Nephron (organoid): ENCODE measurements around the gene ADAMTS2.

ENCODE experiments used
- H3K27ac Mint-ChIP-seq, 3 experiments: 2 replicates each; pipeline ENCODE4 v1.8.0; 2020; ENCODE audit warnings: mixed read lengths in 3 of 3, mild to moderate bottlenecking in 2 of 3, moderate library complexity in 1 of 3
- H3K27me3 Mint-ChIP-seq: 2 replicates; pipeline ENCODE4 v1.8.0; 2021; ENCODE audit warnings: low read depth, mild to moderate bottlenecking, moderate library complexity, mixed read lengths
- H3K36me3 Mint-ChIP-seq: 2 replicates; pipeline ENCODE4 v1.8.0; 2020; ENCODE audit warnings: low read depth, mixed read lengths
- H3K4me1 Mint-ChIP-seq: 2 replicates; pipeline ENCODE4 v1.8.0; 2020; ENCODE audit warnings: mixed read lengths
- H3K4me3 Mint-ChIP-seq, 3 experiments: 2 replicates each; pipeline ENCODE4 v1.8.0; 2020; ENCODE audit warnings: mild to moderate bottlenecking in 3 of 3, mixed read lengths in 3 of 3, moderate library complexity in 2 of 3
- H3K9me3 Mint-ChIP-seq: 2 replicates; pipeline ENCODE4 v1.8.0; 2020; ENCODE audit warnings: mixed read lengths
- CTCF ChIP-seq, 3 experiments: fragments of 200-600 bp; sonication (generic); IDR thresholded peaks; one replicate each; pipeline ENCODE4 v1.5.0; 2021; ENCODE audit warnings: antibody characterized with exemption in 3 of 3; ENCODE audit not compliant: unreplicated experiment in 3 of 3

Gene ADAMTS2

GRCh38 chr5:179276838-179277395 is 68.3 kb downstream of the ADAMTS2 start:
- TF ChIP-seq CTCF (IDR thresholded peaks at IDR 0.05; ENCODE audit: unreplicated experiment in 3 of 3): no peak
- Mint-ChIP-seq H3K4me1 (peaks cover 52% of the 10 kb centered on the region), H3K9me3 (no peaks in the 10 kb centered on the region), H3K27me3 (peaks cover 4% of the 10 kb centered on the region), H3K27ac (no peak overlapping the region), H3K4me3 (no peak overlapping the region), H3K36me3 (no peaks in the 10 kb centered on the region)

GRCh38 chr5:179275941-179276837 is 69.1 kb downstream of the ADAMTS2 start:
- TF ChIP-seq CTCF (IDR thresholded peaks at IDR 0.05; ENCODE audit: unreplicated experiment in 3 of 3): no peak
- Mint-ChIP-seq H3K27me3 (peaks cover 4% of the 10 kb centered on the region), H3K9me3 (no peaks in the 10 kb centered on the region), H3K27ac (peak overlapping the region in 2 of 3 experiments; percentile 44 to 99), H3K4me1 (peaks cover 57% of the 10 kb centered on the region), H3K36me3 (no peaks in the 10 kb centered on the region), H3K4me3 (no peak overlapping the region)

- no peak for TF ChIP-seq CTCF (IDR thresholded peaks at IDR 0.05; ENCODE audit: unreplicated experiment in 3 of 3)
- Mint-ChIP-seq H3K9me3 (no peaks in the 10 kb centered on the region), H3K4me3 (no peak overlapping the region), H3K27me3 (peaks cover 4% of the 10 kb centered on the region), H3K36me3 (no peaks in the 10 kb centered on the region), H3K4me1 (peaks cover 62% of the 10 kb centered on the region), H3K27ac (peak overlapping the region in 2 of 3 experiments; percentile 61 to 99)
These were observed 69.8 kb downstream of the ADAMTS2 start for GRCh38 chr5:179275381-179275878.

- Mint-ChIP-seq H3K27ac (peak overlapping the region in 2 of 3 experiments; percentile 97 to 99), H3K4me3 (no peak overlapping the region), H3K36me3 (no peaks in the 10 kb centered on the region), H3K4me1 (peaks cover 62% of the 10 kb centered on the region), H3K9me3 (no peaks in the 10 kb centered on the region), H3K27me3 (peaks cover 4% of the 10 kb centered on the region)
- TF ChIP-seq CTCF (IDR thresholded peaks at IDR 0.05; ENCODE audit: unreplicated experiment in 3 of 3): peak in 1 of 3 experiments; percentile 21
These were observed 70.6 kb downstream of the ADAMTS2 start for GRCh38 chr5:179274321-179275315.

GRCh38 chr5:179273441-179274145 is 71.7 kb downstream of the ADAMTS2 start:
- H3K9me3 Mint-ChIP-seq: no peaks in the 10 kb centered on the region
- peaks cover 4% of the 10 kb centered on the region for H3K27me3 Mint-ChIP-seq
- H3K4me1 Mint-ChIP-seq: peaks cover 62% of the 10 kb centered on the region
- H3K4me3 Mint-ChIP-seq: peak overlapping the region in 2 of 3 experiments; percentile 29 to 62
- TF ChIP-seq CTCF (IDR thresholded peaks at IDR 0.05; ENCODE audit: unreplicated experiment in 3 of 3): no peak
- H3K36me3 Mint-ChIP-seq: no peaks in the 10 kb centered on the region
- peak overlapping the region; percentile 93 to 99 (median 97) for H3K27ac Mint-ChIP-seq
